ENCODE results near the gene CDS1.
"Not testable (repeated sequence)": the region's sequence is repeated elsewhere in the genome, so short reads cannot be mapped to it uniquely, and the experiment has no call there.

CDS1 gene

DNA sequence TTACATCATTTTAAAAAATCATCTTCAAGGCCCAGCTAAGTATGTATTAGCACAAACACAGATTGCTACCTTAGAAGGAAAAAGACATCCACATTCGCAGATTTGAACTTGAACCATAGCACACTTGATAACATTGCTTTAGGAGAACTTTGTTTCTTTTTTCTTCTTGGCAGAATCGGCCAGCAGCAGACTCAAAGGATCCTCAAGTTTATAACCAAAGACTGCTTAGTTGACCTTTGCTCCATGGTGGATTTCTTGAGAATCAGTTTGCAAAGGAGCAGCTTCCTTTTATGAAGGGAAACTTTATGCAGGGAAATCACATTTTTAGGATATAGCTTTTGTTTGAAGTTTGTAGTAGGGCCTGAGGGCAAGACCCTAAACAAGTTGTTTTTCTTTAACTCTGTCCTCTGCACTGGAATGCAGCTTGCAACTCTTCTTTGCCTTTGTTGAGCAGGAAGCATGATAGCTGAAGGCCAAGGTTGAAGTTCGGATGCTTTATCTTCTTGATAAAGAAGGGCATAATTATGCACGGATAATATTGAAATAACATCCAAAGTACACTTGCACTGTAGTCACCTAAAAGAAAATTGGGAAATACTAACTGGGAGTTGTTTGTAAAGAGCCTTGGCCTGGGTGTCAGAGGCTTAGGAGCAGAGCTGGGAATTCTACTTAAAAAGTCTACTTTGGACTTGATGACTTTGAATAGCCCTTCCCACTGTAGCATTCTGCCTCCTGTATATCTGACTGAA is 78.4 kb downstream of the CDS1 start:
- no peak overlapping the region for H3K4me3 ChIP-seq (ENCODE audit: low read depth, low read length)
- no peak overlapping the region for H3K4me2 ChIP-seq (ENCODE audit: low read length)
- no peaks in the 10 kb centered on the region for H3K79me2 ChIP-seq
- TF ChIP-seq, protein P1, sequence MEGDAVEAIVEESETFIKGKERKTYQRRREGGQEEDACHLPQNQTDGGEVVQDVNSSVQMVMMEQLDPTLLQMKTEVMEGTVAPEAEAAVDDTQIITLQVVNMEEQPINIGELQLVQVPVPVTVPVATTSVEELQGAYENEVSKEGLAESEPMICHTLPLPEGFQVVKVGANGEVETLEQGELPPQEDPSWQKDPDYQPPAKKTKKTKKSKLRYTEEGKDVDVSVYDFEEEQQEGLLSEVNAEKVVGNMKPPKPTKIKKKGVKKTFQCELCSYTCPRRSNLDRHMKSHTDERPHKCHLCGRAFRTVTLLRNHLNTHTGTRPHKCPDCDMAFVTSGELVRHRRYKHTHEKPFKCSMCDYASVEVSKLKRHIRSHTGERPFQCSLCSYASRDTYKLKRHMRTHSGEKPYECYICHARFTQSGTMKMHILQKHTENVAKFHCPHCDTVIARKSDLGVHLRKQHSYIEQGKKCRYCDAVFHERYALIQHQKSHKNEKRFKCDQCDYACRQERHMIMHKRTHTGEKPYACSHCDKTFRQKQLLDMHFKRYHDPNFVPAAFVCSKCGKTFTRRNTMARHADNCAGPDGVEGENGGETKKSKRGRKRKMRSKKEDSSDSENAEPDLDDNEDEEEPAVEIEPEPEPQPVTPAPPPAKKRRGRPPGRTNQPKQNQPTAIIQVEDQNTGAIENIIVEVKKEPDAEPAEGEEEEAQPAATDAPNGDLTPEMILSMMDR (IDR thresholded peaks at IDR 0.05), result no peak
- H2AFZ ChIP-seq, result no peak overlapping the region
- H3K9me3 ChIP-seq (ENCODE audit: control insufficient read depth, low read length), result no peaks in the 10 kb centered on the region
- no peak overlapping the region for H3K27ac ChIP-seq
- H3K36me3 ChIP-seq (ENCODE audit: control insufficient read depth, insufficient read depth, low read length), result no peaks in the 10 kb centered on the region
- no peaks in the 10 kb centered on the region for H3K4me1 ChIP-seq
- H3K9ac ChIP-seq, result no peak overlapping the region
- no peaks in the 10 kb centered on the region for H3K27me3 ChIP-seq (ENCODE audit: control insufficient read depth, insufficient read depth, low read length)

DNA sequence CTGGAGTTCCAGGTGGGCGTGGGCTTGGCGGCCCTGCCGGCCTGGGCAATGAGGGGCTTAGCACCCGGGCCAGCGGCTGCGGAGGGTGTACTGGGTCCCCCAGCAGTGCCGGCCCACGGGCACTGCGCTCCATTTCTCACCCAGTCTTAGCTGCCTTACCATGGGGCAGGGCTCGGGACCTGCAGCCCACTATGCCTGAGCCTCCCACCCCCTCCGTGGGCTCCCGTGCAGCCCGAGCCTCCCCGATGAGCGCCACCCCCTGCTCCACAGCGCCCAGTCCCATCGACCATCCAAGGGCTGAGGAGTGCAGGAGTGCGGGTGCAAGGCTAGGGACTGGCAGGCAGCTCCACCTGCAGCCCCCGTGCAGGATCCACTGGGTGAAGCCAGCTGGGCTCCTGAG is 81.8 kb downstream of the CDS1 start:
- H3K79me2 ChIP-seq; H3K4me1 ChIP-seq; H3K36me3 ChIP-seq (ENCODE audit: control insufficient read depth, insufficient read depth, low read length); H3K9me3 ChIP-seq (ENCODE audit: control insufficient read depth, low read length); H3K4me3 ChIP-seq (ENCODE audit: low read depth, low read length); H2AFZ ChIP-seq; H3K27ac ChIP-seq; H3K9ac ChIP-seq; H3K27me3 ChIP-seq (ENCODE audit: control insufficient read depth, insufficient read depth, low read length); H3K4me2 ChIP-seq (ENCODE audit: low read length): not testable (repeated sequence)

DNA sequence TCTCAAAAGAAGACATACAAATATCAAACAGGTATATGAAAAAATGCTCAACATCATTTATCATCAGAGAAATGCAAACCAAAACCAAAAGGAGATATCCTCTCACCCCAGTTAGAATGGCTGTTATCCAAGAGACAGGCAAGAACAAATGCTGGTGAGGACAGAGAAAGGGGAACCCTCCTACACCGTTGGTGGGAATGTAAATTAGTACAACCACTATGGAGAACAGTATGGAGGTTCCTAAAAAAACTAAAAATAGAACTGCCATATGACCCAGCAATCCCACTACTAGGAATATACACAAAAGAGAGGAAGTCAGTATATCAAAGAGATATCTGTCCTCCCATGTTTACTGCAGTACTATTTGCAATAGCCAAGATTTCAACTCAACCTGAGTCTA is 83.5 kb downstream of the CDS1 start:
- Histone ChIP-seq H3K4me3 (ENCODE audit: low read depth, low read length) (no peak overlapping the region), H3K36me3 (ENCODE audit: control insufficient read depth, insufficient read depth, low read length) (no peaks in the 10 kb centered on the region)
- TF ChIP-seq, protein P1 (IDR thresholded peaks at IDR 0.05), result no peak

DNA sequence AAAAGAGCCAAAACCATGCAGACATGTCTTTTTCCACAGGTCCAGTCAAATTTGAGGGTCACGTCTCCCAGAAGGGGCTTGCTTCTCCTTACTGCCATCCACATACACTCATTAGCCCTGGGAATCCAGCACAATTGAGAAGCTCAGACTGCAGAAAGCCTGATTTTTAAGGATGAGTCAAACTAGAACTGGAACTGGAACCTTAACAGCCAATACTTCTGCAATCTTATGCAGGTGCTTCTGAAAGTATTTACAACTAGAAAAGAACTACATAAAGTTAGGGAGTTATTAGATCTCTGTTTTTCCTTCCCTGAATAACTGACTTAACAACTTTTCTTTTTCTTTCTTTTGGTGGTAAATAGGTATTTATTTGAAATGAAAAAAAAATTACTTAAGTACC is 86.3 kb downstream of the CDS1 start:
- no peaks in the 10 kb centered on the region for H3K4me1 ChIP-seq
- H3K9me3 ChIP-seq (ENCODE audit: control insufficient read depth, low read length), result no peaks in the 10 kb centered on the region
- no peaks in the 10 kb centered on the region for H3K36me3 ChIP-seq (ENCODE audit: control insufficient read depth, insufficient read depth, low read length)
- H3K79me2 ChIP-seq, result no peaks in the 10 kb centered on the region
- H3K27me3 ChIP-seq (ENCODE audit: control insufficient read depth, insufficient read depth, low read length), result no peaks in the 10 kb centered on the region
- H3K9ac ChIP-seq, result no peak overlapping the region
- H3K4me3 ChIP-seq (ENCODE audit: low read depth, low read length), result no peak overlapping the region
- no peak overlapping the region for H3K4me2 ChIP-seq (ENCODE audit: low read length)
- TF ChIP-seq, protein P1 (IDR thresholded peaks at IDR 0.05), result no peak
- no peak overlapping the region for H3K27ac ChIP-seq
- no peak overlapping the region for H2AFZ ChIP-seq

More for the DNA sequence above, 83.5 kb downstream of the CDS1 start:
- Histone ChIP-seq H3K4me1 (no peaks in the 10 kb centered on the region), H3K27me3 (ENCODE audit: control insufficient read depth, insufficient read depth, low read length) (no peaks in the 10 kb centered on the region), H3K9me3 (ENCODE audit: control insufficient read depth, low read length) (no peaks in the 10 kb centered on the region), H3K27ac (no peak overlapping the region), H3K9ac (no peak overlapping the region), H2AFZ (no peak overlapping the region), H3K79me2 (no peaks in the 10 kb centered on the region), H3K4me2 (ENCODE audit: low read length) (no peak overlapping the region)

DNA sequence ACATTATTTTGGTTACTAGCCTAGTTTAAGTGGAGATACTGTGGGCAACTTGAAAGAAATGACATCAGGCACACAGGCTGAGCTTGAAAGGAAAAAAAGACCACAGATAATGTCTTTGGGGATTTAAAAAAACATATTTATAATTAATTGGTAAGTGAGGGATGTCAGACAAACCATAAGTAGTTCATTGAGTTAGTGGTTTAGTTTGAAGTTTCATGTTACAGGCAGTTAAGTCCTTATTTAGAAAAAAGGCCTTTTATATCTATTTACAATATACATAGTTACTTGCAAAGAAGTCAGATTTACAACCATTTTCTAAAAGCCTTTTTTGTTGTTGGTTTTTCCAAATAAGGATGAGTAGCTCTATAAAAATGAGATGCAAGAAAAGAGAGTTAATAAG is 89.2 kb downstream of the CDS1 start:
- H3K36me3 ChIP-seq (ENCODE audit: control insufficient read depth, insufficient read depth, low read length), result no peaks in the 10 kb centered on the region

More for the DNA sequence above, 89.2 kb downstream of the CDS1 start:
- Histone ChIP-seq H3K79me2 (no peaks in the 10 kb centered on the region), H2AFZ (no peak overlapping the region), H3K9me3 (ENCODE audit: control insufficient read depth, low read length) (no peaks in the 10 kb centered on the region), H3K27me3 (ENCODE audit: control insufficient read depth, insufficient read depth, low read length) (no peaks in the 10 kb centered on the region), H3K4me2 (ENCODE audit: low read length) (no peak overlapping the region), H3K4me3 (ENCODE audit: low read depth, low read length) (no peak overlapping the region), H3K27ac (no peak overlapping the region), H3K4me1 (peaks cover 4% of the 10 kb centered on the region), H3K9ac (no peak overlapping the region)
- TF ChIP-seq, protein P1 (IDR thresholded peaks at IDR 0.05), result no peak

Data from parathyroid adenoma (tissue), 2 donors.